IMR-90 (cell line): ENCODE measurements around the gene CCNB2.

ENCODE experiments used
- CHD1 ChIP-seq: IDR thresholded peaks from 2 replicates; pipeline ENCODE4 v1.6.1; 2012; ENCODE audit warnings: low read depth, low read length, improper control_type of control experiment
- CTCF ChIP-seq: conservative IDR thresholded peaks from 2 replicates; pipeline ENCODE4 v1.5.1; 2012; ENCODE audit warnings: mild to moderate bottlenecking, low read depth, low read length, improper control_type of control experiment
- POLR2A ChIP-seq: IDR thresholded peaks from 2 replicates; pipeline ENCODE4 v1.6.1; 2012; ENCODE audit warnings: mild to moderate bottlenecking, low read depth, low read length
- RAD21 ChIP-seq: IDR thresholded peaks from 2 replicates; pipeline ENCODE4 v1.6.1; 2012; ENCODE audit warnings: low read length, improper control_type of control experiment
- RFX5 ChIP-seq: IDR thresholded peaks from 2 replicates; pipeline ENCODE4 v1.8.0; 2012; ENCODE audit warnings: low read depth, mild to moderate bottlenecking, low read length, moderate library complexity
- SMC3 ChIP-seq: fragments of 150-350 bp; IDR thresholded peaks from 2 replicates; pipeline ENCODE4 v1.6.1; 2016; ENCODE audit warnings: low read depth, mild to moderate bottlenecking, antibody characterized with exemption, low read length, moderate library complexity

GRCh38 chr15:59165726-59166125 is 60.8 kb downstream of the CCNB2 start:
- TF ChIP-seq POLR2A (no peak), RFX5 (no peak), CTCF (no peak), SMC3 (no peak), RAD21 (no peak), CHD1 (no peak)
